Measurements from ENCODE around the gene MAPKAP1.

The MAPKAP1 gene

DNA sequence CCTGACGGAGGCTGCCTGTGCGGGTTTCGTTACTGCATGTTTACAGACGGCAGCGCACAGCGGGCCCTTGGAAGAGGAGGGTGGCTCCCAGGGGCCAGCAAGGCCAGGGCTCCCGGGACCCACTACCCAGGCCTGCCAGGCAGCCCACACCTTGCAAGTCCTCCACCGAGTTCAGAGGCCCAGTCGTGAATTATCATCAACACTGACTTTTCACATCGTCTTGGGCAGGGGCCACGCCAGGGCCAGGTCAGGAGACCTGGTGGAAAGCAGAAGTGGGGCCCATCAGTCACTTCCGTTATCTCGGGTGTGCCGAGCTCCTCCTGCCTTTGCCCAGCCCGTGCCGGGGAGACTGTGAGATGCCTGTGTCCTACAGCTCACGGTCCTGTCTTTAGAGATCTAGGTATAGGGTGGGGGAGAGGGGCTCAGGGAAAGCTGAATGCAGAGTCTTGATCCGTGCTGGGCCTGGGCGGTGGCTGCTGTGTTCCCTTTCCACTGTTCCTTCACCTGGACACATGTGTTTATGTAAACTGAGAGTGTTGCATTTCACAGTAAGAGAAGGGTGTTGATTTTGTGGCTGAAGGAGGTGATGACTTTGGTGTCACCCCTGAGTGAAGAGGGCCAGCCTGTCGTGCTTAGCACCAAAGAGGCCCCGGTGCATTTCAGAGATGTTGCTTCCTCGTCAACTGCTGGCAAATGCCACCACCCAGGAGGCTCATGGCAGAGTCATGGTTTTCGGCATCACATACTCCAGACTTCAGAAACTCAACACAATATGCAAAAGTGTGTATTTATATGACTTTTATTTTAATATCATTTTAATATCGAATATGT is 270.2 kb downstream of the MAPKAP1 start:
- no peak for DNase-seq (ENCODE audit: extremely low read depth in 1 of 2, low read depth in 1 of 2)

DNA sequence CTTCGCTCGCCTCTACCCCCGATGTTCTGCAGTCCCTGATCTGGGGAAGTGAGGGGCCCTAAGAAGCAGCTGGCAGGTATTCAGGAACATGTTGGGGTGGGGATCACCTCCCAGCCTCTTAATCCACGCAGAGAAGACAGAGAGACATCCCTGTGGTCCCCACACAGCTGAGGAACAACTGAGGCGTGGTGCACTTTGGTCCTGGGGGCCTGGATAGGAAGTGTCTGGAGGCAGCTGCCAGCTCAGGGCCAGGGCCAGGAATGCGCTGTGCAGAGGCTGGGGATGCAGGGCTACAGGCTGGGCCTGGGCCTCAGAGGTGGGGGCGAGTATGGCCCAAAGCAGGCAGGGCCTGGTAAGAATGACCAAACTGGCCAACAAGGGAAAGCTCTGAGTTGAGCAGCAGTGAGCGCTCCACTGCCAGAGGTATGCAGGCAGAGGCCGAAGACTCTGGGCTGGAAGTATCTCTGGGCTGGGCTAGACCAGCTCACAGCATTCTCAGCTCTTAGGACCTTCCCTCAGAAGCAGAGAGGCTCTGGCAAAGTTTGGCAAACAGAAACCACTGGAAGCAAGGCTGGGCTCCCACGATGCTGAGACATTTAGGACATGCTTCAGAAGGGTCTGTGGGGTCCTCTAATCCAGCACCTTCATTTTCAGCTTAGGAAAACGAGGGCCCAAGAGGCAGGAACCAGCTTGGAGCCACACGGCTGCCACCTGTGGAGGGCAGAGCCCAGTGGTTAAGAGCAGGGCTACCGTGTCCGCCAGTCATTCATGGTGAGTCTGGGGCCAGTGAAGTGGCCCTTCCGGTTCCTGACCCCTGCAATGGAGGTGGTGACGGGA is 271.0 kb downstream of the MAPKAP1 start:
- DNase-seq (ENCODE audit: extremely low read depth in 1 of 2, low read depth in 1 of 2), result no peak

DNA sequence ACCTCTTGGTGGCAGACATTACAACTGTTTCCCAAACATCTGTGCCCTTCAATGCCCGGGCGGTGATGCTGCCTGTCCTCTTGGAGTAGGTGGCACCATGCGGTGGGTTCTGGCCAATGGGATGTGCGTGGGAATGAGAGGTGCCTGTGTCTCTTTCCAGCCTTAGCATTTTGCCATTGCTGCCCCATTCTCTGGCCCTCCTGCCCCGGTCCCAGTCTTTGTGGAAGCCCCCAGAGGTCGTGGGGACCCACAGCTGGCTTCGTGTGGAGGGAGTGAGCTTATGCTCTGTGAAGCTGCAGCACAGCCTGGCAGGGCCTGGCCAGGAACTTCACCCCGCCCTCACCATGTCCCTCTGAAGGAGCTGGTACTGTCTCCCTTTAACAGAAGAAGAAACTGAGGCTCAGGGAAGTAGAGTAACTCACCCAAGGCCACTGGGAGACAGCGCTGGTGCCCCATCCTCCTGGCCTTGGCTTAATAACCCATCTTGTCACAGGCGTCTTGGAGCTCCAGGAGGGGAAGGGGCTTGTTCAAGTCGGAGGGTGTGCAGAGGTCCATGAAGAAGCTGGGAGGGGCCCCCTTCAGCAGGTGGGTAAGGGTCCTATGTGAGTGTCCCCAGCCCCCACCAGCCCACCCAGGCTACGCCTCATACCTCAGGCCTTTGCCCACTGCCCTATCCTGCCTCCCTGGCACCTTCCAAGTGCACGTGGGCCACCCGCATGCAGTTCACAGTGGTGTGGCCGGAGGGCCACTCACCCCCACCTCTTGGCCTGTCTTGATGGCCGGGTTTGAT is 271.8 kb downstream of the MAPKAP1 start:
- DNase-seq (ENCODE audit: extremely low read depth in 1 of 2, low read depth in 1 of 2), result no peak

DNA sequence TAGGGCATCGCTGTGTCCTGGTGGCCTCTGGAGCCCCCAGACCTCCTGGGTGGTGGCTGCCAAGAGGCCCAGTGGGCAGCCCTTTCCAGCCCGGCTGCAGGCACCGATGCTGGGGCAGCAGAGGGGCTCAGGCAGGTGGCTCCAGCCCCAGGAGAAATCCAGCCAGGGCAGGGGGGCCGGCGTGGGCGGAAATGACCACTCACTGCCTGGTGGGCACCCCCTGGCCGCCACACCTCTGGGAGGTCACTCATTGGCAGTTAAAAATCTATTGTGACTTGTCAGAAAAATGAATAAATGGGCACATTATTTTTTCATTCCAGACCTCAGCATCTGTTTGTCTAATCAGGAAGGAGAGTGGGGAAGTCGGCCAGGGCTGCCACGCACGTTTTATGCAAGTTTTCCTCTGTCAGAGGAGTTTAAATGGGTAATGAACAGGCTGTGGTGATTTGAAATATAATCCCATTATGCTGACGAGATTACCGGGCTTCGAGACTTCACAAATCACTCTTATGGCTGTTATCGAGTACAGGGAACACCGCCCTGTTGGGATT is 273.5 kb downstream of the MAPKAP1 start:
- no peak for DNase-seq (ENCODE audit: extremely low read depth in 1 of 2, low read depth in 1 of 2)

DNA sequence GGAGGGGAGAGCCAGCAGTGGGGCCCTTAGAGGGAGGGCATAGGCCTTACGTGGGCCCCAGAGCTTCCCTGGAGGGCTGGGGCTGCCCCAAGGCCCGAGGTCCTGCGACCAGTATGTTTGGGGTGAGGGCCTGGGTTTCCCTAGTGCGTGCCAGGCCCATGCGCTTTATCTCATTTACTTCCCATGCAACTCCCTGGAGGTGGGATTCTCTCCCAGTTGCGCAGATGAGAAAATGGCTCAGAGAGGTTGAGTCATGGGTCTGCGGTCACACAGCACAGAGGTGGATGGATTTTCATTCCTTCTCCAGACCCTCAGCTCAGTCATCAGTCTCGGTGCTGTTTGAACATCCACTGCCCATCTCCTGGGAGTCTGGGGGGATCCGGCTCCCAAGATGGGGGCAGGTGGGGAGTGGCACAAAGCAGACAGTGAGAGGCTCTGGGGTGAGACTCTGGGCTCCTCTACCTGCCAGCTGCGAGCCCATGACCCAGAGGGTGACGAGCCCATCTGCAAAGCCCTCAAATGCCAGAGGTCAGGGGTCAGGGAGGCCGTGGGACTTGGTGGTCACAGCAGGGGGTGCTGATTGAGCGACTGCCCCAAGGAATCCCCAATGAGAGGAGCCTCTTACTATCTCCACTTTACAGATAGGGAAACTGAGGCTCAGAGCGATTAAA is 274.2 kb downstream of the MAPKAP1 start:
- DNase-seq (ENCODE audit: extremely low read depth in 1 of 2, low read depth in 1 of 2), result no peak

DNA sequence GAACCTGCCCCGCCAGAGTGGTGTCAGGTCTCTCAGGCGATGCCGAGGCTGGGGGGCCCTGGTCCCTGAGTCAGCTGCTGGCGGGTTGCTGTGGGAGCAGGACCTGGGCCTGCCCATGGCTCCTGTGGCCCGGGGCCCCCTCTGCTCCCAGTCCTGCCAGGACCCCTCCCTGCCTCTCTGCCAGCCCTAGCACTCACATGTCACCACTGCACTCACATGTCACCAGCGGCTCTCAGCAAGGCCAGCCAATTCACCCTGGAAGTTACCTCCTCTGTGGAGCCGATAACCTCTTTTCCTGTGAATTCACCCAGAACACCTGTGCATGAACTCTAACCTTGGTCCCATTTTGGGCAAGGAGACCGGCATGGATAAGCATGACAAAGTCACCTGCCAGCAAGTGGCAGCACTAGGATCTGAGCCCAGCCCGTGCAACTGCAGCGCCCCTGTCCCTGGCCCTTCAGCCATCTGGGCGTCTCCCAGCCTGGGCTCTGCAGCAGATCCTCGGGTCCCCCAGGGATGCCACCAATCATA is 275.2 kb downstream of the MAPKAP1 start:
- no peak for DNase-seq (ENCODE audit: extremely low read depth in 1 of 2, low read depth in 1 of 2)

DNA sequence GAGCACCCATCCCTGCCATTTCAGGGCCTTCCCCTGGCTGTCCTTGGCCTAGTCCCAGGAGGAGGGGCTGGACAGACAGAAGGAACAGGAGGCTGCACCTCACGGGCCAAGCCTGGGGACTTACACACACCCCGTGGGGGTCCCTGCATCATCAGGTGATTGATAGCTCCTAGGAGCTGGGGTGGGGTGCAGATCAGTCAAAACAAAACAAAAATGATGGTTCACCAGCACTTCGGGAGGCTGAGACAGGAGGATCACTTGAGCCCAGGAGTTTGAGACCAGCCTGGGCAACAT is 276.0 kb downstream of the MAPKAP1 start:
- no peak for DNase-seq (ENCODE audit: extremely low read depth in 1 of 2, low read depth in 1 of 2)

DNA sequence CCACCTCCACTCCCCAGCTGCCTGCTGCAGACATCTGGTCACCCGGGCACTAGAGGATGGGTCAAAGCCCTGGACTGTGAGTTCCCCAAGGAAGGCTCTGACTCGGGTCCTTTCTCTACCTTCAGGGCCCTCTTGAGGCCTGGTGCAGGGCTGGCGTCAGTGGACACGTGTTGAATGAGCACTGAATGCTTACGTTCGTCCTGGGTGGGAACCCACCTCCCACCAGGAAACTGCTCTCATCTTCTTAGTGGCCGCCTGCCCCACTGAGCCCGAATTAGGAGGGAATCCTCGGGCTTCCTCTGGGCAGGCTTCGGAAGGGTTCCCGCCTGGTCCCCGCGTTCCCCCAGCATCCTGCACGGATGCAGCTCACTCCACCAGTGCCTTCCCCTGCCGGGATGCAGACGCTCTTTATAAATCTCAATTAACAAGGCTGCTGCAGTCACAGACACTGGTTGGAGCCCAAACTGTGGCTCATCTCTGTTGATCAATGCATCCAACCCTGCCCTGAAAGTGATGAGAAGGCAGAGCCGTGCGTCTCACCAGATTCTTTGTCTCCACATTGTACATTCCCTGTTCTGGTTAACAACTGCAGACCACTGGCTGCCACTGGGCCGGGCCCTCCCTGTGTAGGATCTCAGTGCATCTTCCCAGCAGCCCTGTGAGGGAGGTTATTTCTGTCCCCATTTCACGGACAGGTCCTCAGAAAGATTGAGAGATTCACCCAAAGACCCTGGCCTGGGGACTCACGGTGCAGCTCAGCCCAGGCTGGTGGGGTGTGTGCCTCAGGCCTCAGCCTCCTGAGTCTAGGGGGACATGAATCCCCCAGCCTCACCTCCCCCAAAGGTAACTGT is 276.6 kb downstream of the MAPKAP1 start:
- DNase-seq (ENCODE audit: extremely low read depth in 1 of 2, low read depth in 1 of 2), result no peak

DNA sequence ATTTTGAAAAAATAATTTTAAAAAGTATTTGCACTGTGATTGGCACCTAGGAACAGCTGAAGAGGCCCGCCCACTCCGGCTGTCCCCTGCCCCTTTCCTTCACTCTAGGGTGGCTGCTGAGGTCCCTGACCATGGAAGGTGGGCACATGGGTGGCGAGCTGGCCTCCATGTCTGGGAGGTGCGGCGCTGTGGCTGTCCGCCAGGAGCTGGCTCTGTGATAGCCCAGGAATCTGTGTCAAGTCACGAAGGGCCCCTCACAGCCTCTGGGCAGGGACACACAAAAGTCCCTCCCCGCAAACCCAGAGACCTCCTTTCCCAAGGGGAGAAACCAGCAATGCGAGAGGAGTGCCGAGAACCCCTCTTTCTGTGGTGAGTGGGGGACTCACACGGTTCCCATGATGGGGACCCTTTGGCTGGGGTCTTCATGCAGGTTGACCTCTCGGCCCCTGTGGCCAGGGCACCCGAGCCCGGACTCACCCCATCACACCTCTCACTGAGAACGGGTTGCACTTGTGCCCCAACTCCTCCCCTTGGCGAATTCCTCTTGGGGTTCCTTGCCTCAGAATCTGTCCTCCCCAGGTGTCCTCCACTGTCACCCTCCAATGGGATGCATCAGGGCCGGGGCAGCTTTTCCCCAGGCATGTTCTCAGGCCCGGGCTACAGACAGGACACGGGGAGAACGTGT is 277.4 kb downstream of the MAPKAP1 start:
- DNase-seq (ENCODE audit: extremely low read depth in 1 of 2, low read depth in 1 of 2), result no peak

DNA sequence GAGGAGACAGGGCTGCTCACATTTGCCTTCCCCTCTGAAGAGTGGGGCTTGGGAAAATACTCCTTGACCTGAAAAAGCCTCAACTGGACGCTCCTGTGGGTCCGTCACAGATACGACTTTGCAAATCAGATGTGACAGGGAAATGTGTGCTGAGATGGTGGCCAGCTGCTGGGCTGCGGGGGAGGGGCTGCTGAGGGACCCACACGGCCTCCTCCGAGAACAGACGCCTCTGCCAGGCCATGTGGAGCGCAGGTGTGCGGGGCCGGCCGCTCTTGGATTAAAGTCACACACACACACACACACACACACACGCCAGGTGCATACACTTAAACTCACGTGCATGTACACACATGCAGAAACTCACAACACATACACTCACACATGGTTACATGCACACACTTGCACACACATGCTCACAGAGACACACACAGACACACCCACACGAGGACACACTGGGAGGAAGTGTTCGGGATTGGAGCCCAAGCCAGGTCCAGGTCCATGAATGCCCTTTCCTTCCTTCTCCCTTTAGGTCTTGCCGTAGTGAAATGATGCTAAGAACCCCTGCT is 278.0 kb downstream of the MAPKAP1 start:
- DNase-seq (ENCODE audit: extremely low read depth in 1 of 2, low read depth in 1 of 2), result no peak

DNA sequence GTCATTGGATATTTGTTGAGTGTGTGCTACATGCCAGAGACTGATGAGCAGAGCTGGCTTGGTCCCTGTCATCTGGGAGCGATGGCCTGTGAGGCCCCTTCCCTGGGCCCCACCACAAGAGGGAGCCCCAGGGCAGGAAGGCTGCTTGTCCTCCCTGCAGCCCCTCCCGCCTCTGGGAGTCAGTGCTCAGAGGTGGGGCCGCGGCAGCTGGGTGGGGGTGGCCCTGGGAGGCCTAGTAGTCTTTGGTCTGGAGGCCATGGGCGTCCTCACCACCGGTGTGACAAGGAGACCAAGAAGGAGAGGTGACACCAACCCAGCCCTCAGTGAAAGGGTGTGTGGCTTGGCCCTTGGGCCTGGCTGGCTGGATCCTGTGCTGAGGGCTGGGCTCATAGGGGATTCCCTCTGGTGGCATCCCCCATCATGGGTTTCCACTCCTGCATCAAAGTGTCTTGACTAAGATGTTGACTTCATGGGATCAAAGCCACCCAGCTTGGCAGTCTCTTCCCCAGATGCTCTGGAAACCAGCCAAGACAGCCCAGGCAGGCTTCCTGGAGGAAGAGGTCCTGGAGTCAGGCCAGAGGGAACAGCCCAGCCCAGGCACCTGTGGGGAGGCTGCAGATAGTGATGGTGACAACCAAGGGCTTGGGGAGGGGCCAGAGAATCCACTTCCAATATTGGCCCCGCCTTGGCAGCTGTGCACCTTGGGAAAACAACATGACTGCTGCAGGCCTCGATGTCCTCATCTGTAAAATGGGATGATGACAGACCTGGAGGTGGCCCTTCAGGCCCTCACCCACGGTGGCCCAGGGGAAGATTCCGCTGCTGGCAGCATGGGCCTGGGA is 278.7 kb downstream of the MAPKAP1 start:
- no peak for DNase-seq (ENCODE audit: extremely low read depth in 1 of 2, low read depth in 1 of 2)

DNA sequence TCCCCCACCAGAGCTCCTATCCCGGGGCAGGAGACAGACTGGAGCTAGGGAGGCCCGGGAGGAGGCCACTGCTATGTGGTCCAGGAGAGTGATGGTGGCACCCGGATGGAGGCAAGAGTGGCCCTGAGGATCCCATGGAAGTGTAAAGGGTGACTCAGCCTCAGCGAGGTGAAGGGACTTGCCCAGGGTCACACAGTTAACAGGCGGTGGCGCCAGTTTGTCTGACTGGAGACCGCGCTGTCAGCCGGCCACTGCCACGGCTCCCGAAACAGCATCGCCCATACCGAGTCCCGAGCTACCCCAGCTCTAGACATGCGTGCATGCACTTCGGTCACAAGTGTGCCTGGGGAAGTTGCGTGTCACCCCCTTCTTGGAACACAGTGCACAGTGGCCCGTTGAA is 279.5 kb downstream of the MAPKAP1 start:
- DNase-seq (ENCODE audit: extremely low read depth in 1 of 2, low read depth in 1 of 2), result no peak

DNA sequence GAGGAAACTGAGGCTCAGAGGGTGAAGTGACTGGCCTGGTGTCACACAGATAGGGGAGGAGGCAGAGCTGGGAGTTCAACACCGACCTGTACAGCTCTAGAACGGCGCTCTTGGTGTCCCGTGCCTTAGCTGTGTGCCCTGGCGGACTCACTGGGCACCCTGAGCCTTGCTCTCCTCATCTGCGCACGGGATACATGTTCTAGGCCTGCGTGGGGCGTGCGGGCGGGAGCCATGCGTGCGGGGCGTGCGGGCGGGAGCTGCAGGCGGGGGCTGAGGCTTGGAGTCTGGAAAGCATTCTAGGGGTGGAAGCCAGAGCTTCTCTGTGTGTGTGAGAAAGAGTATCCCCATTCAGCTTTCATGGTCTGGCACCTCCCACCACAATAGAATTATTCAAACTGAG is 280.1 kb downstream of the MAPKAP1 start:
- no peak for DNase-seq (ENCODE audit: extremely low read depth in 1 of 2, low read depth in 1 of 2)

DNA sequence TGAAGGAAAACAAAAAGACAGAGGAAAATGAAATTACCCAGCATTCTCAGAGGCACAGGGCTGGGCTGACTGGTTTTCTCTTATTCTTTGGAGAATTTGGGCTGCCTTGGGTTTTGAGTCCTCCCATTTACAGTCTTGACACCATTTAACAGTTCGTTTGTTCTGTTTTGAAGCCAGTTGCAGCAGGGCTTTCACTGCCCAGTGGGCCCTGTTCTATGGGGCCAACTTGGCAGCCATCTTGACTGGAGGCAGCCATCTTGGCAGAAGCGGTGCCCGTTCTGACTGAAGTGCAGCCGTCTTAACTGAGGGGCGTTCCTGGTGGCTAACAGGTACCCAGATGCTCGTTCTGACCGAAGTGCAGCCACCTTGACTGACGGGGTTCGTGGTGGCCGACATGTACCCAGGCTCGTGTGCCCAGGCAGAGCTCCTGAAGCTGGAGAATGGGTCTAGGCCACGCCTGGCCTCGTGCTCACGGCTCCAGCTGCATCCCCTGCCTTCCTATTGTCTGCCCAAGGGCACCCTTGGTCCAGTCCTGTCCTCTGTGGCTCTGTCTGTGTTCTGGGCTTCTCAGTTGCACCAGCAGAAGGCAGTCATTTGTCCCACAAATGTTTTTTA is 281.0 kb downstream of the MAPKAP1 start:
- DNase-seq (ENCODE audit: extremely low read depth in 1 of 2, low read depth in 1 of 2), result no peak

DNA sequence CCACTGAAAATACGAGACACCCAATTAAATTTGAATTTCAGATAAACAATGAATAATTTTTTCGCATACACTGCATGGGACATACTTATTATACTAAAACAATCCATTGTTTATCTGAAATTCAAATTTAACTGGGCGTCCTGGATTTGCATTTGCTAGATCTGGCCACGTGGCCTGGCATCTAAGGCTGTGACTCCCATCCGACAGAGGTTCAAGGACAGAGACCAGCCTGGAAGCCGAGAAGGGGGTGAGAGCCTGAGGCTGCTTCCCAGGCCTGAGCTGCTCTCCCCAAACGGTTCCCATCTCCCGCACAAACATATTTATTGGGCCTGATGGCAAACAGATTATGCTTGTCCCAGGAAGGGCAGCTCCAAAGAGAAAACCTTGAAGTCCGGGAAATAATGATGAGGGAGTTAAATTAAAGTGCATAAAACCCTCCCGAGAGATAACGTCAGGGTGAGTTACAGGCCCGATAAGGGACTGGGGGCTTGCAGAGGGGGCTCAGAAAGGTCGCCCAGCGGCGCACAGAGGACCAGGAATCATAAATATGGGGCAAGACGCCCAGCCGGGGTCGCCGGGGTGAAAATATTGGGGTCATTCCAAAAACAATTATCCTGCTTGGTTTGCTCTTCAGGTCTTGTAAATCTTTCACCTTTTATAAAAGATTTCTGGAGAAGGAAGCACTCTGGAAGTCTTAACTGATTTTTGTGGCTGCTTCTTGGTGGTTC is 281.7 kb downstream of the MAPKAP1 start:
- no peak for DNase-seq (ENCODE audit: extremely low read depth in 1 of 2, low read depth in 1 of 2)

DNA sequence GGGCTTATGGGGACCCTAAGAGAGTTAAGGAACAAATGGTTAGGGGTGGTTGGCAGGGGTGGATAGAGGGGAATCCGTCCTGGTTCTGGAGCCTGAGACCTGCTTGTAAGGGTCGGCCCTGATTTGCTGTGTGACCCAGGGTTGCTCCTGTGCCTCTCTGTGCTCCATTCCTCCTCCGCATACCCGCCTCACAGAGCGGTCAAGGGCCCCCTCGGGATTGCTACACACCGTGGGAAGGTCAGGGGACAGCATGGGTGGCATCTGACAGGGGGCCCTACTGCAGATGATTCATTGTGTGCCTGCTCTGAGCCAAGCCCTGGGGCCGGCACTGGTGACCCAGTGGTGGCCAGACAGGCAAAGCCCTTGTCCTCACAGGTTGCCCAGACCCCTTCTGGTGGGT is 283.0 kb downstream of the MAPKAP1 start:
- no peak for DNase-seq (ENCODE audit: extremely low read depth in 1 of 2, low read depth in 1 of 2)

DNA sequence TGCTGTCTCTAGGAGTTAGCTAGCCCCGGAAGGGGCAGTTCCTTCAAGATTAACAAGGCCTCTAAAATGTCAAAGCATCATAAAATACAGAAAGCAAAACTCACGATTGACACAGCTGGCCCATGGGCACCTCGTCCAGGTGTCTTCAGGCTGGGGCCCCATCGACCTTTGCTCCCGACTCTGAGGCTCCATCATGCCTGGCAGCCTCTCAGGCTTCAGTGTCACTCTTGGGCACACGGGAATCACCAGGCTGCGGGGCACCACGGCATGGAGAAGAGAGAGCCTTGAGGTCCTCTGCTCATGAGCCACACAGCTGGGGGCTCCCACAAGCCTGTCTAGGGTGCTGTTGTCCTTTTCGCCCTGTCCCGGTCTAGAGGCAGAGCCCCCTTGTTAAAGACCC is 284.2 kb downstream of the MAPKAP1 start:
- DNase-seq (ENCODE audit: extremely low read depth in 1 of 2, low read depth in 1 of 2), result no peak
